HEK293 (cell line): ENCODE data around the gene LITAFD.
A peak's percentile ranks its signal among the peaks of the same experiment; 100 is the strongest.

Experiments
- EGR2 ChIP-seq: fragments of 450-650 bp; formaldehyde crosslinking; IDR thresholded peaks from 2 replicates; pipeline ENCODE4 v1.5.1; 2016; ENCODE audit warnings: low read depth, missing biosample characterization, missing genetic modification characterization
- FEZF1 ChIP-seq: fragments of 450-650 bp; formaldehyde crosslinking; IDR thresholded peaks from 2 replicates; pipeline ENCODE4 v1.5.1; 2016; ENCODE audit warnings: missing biosample characterization, missing genetic modification characterization
- KLF1 ChIP-seq: fragments of 450-650 bp; formaldehyde crosslinking; IDR thresholded peaks from 2 replicates; pipeline ENCODE4 v1.5.1; 2016; ENCODE audit warnings: missing biosample characterization, missing genetic modification characterization
- KLF17 ChIP-seq: fragments of 450-650 bp; formaldehyde crosslinking; IDR thresholded peaks from 2 replicates; pipeline ENCODE4 v1.5.1; 2016; ENCODE audit warnings: missing biosample characterization, missing genetic modification characterization
- KLF8 ChIP-seq: fragments of 450-650 bp; formaldehyde crosslinking; IDR thresholded peaks from 2 replicates; pipeline ENCODE4 v1.5.1; 2016; ENCODE audit warnings: missing biosample characterization, missing genetic modification characterization
- KLF9 ChIP-seq: fragments of 450-650 bp; formaldehyde crosslinking; IDR thresholded peaks from 2 replicates; pipeline ENCODE4 v1.5.1; 2016; ENCODE audit warnings: missing biosample characterization, missing genetic modification characterization, low read depth
- PBX3 ChIP-seq: sonication (generic); formaldehyde crosslinking; IDR thresholded peaks from 2 replicates; pipeline ENCODE4 v1.8.1; 2022; ENCODE audit warnings: mild to moderate bottlenecking, moderate library complexity, missing genetic modification reagents
- PRDM2 ChIP-seq: fragments of 450-650 bp; formaldehyde crosslinking; IDR thresholded peaks from 2 replicates; pipeline ENCODE4 v1.5.1; 2016; ENCODE audit warnings: missing biosample characterization, missing genetic modification characterization, borderline replicate concordance
- REST ChIP-seq: fragments of 450-650 bp; formaldehyde crosslinking; IDR thresholded peaks from 2 replicates; pipeline ENCODE4 v1.5.1; 2016; ENCODE audit warnings: missing biosample characterization, missing genetic modification characterization
- SP2 ChIP-seq: fragments of 450-650 bp; formaldehyde crosslinking; IDR thresholded peaks from 2 replicates; pipeline ENCODE4 v1.5.1; 2016; ENCODE audit warnings: missing biosample characterization, missing genetic modification characterization
- ZBTB10 ChIP-seq: fragments of 450-650 bp; formaldehyde crosslinking; IDR thresholded peaks from 2 replicates; pipeline ENCODE4 v1.5.1; 2016; ENCODE audit warnings: missing biosample characterization, missing genetic modification characterization
- ZBTB17 ChIP-seq: fragments of 450-650 bp; formaldehyde crosslinking; IDR thresholded peaks from 2 replicates; pipeline ENCODE4 v1.5.1; 2016; ENCODE audit warnings: missing biosample characterization, missing genetic modification characterization
- ZBTB26 ChIP-seq: fragments of 450-650 bp; formaldehyde crosslinking; optimal IDR thresholded peaks from 2 replicates; pipeline ENCODE3; 2016; ENCODE audit warnings: missing biosample characterization, mild to moderate bottlenecking, missing genetic modification characterization
- ZEB2 ChIP-seq: fragments of 450-650 bp; formaldehyde crosslinking; IDR thresholded peaks from 2 replicates; pipeline ENCODE4 v1.5.1; 2016; ENCODE audit warnings: missing biosample characterization, missing genetic modification characterization
- ZFHX2 ChIP-seq: fragments of 450-650 bp; formaldehyde crosslinking; conservative IDR thresholded peaks from 2 replicates; pipeline ENCODE4 v1.5.1; 2016; ENCODE audit warnings: missing biosample characterization, missing genetic modification characterization
- ZNF19 ChIP-seq: fragments of 450-650 bp; formaldehyde crosslinking; IDR thresholded peaks from 2 replicates; pipeline ENCODE4; 2016; ENCODE audit warnings: missing biosample characterization, missing genetic modification characterization, low read depth
- ZNF2 ChIP-seq: fragments of 450-650 bp; formaldehyde crosslinking; IDR thresholded peaks from 2 replicates; pipeline ENCODE4 v1.5.1; 2016; ENCODE audit warnings: missing biosample characterization, missing genetic modification characterization
- ZNF341 ChIP-seq: fragments of 450-650 bp; formaldehyde crosslinking; IDR thresholded peaks from 2 replicates; pipeline ENCODE4; 2016; ENCODE audit warnings: low read depth, missing biosample characterization, missing genetic modification characterization
- ZNF362 ChIP-seq: fragments of 450-650 bp; formaldehyde crosslinking; IDR thresholded peaks from 2 replicates; pipeline ENCODE4 v1.5.1; 2016; ENCODE audit warnings: missing biosample characterization, missing genetic modification characterization
- ZNF626 ChIP-seq: fragments of 450-650 bp; sonication (Bioruptor Pico); formaldehyde crosslinking; IDR thresholded peaks from 2 replicates; pipeline ENCODE4 v1.5.1; 2018; ENCODE audit warnings: missing biosample characterization, missing genetic modification characterization, inconsistent platforms

Gene LITAFD

GRCh38 chr16:8863594-8864424 is 18.3 kb upstream of the LITAFD start (continued):
- TF ChIP-seq PRDM2 (tag by site-specific recombination) = no peak
- TF ChIP-seq ZBTB26 (tag by site-specific recombination) = no peak
- TF ChIP-seq ZBTB17 (tag by site-specific recombination) = no peak
- no peak for TF ChIP-seq ZEB2
- TF ChIP-seq REST (tag by site-specific recombination) = no peak
- TF ChIP-seq PBX3 (CRISPR knock-in tag) = no peak
- no peak for TF ChIP-seq FEZF1
- TF ChIP-seq KLF1 (tag by site-specific recombination) = peak; percentile 21; the same call in 1 of the 2 replicates
- TF ChIP-seq ZNF341 (tag by site-specific recombination) = 0 out of 2 replicates have a peak, but pooled peaks have one; percentile 20
- no peak for TF ChIP-seq ZBTB10 (tag by site-specific recombination)
- 0 out of 2 replicates have a peak, but pooled peaks have one; percentile 14 for TF ChIP-seq EGR2 (tag by site-specific recombination)
- peak; percentile 59 for TF ChIP-seq SP2 (tag by site-specific recombination)
- 0 out of 2 replicates have a peak, but pooled peaks have one; percentile 41 for TF ChIP-seq ZNF2 (tag by site-specific recombination)
- TF ChIP-seq ZNF19 = no peak
- peak; percentile 80 for TF ChIP-seq KLF9 (tag by site-specific recombination)
- TF ChIP-seq ZNF362 = no peak
- no peak for TF ChIP-seq KLF17 (tag by site-specific recombination)
- TF ChIP-seq ZFHX2 (tag by site-specific recombination) = peak; percentile 14; the same call in 1 of the 2 replicates
- no peak for TF ChIP-seq KLF8 (tag by site-specific recombination)
- TF ChIP-seq ZNF626 (tag by site-specific recombination) = no peak
- TF ChIP-seq, all 188 proteins: peak for 11
